GM12864 (cell line): ENCODE measurements around the gene OR9G4.

Source experiments
- DNase-seq: peaks from one replicate; pipeline ENCODE4 v3.0.0-alpha.2; 2011; ENCODE audit warnings: low read depth
- H3K4me3 ChIP-seq: 2 replicates; pipeline ENCODE4 v1.5.1; 2011; ENCODE audit warnings: mild to moderate bottlenecking, low read depth, low read length, control low read depth
- TF ChIP-seq, protein P1 (sequence below): IDR thresholded peaks from 2 replicates; pipeline ENCODE4 v1.5.1; 2011; ENCODE audit warnings: low read depth, mild to moderate bottlenecking, moderate library complexity, low read length, control low read depth, inconsistent platforms; ENCODE audit errors: missing control alignments

OR9G4 gene

DNA sequence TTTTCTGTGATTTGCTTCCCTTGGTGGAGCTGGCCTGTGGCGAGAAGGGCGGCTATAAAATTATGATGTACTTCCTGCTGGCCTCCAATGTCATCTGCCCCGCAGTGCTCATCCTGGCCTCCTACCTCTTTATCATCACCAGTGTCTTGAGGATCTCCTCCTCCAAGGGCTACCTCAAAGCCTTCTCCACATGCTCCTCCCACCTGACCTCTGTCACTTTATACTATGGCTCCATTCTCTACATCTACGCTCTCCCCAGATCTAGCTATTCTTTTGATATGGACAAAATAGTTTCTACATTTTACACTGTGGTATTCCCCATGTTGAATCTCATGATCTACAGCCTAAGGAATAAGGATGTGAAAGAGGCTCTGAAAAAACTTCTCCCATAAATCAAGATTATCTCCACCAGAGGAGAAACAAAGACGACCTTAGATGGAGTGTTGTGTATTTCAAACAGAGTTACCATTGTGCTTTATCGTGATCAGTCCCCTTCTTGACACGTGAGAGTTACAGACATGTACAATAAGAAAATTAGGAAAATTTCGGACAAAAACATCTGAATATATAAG, 47.5 kb downstream of the OR9G4 start:
- H3K4me3 ChIP-seq, result no peak overlapping the region
- TF ChIP-seq, protein P1, sequence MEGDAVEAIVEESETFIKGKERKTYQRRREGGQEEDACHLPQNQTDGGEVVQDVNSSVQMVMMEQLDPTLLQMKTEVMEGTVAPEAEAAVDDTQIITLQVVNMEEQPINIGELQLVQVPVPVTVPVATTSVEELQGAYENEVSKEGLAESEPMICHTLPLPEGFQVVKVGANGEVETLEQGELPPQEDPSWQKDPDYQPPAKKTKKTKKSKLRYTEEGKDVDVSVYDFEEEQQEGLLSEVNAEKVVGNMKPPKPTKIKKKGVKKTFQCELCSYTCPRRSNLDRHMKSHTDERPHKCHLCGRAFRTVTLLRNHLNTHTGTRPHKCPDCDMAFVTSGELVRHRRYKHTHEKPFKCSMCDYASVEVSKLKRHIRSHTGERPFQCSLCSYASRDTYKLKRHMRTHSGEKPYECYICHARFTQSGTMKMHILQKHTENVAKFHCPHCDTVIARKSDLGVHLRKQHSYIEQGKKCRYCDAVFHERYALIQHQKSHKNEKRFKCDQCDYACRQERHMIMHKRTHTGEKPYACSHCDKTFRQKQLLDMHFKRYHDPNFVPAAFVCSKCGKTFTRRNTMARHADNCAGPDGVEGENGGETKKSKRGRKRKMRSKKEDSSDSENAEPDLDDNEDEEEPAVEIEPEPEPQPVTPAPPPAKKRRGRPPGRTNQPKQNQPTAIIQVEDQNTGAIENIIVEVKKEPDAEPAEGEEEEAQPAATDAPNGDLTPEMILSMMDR, result no peak
- DNase-seq, result no peak

DNA sequence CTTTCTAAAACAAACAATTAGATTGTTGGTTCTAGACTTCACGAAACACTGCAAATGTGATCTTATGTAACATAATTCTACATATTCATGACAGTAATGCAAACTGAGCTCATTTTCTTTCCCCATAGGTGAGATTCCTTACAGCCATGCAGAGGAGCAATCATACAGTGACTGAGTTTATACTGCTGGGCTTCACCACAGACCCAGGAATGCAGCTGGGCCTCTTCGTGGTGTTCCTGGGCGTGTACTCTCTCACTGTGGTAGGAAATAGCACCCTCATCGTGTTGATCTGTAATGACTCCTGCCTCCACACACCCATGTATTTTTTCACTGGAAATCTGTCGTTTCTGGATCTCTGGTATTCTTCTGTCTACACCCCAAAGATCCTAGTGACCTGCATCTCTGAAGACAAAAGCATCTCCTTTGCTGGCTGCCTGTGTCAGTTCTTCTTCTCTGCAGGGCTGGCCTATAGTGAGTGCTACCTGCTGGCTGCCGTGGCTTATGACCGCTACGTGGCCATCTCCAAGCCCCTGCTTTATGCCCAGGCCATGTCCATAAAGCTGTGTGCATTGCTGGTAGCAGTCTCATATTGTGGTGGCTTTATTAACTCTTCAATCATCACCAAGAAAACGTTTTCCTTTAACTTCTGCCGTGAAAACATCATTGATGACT, 48.1 kb downstream of the OR9G4 start:
- TF ChIP-seq, protein P1, result no peak
- DNase-seq, result no peak
- no peak overlapping the region for H3K4me3 ChIP-seq

- H3K4me3 ChIP-seq, result no peak within 1 kb of the TSS
- DNase-seq, result no peak
- TF ChIP-seq, protein P1, result no peak
Observed at GRCh38 chr11:56698795-56699194, 49.7 kb downstream of the OR9G4 start, which contains the start of gene OR9G1. TSS of gene OR9G1 (plus strand) at chr11:56699095. CDS start at chr11:56700388, 1,293 bp downstream.

DNA sequence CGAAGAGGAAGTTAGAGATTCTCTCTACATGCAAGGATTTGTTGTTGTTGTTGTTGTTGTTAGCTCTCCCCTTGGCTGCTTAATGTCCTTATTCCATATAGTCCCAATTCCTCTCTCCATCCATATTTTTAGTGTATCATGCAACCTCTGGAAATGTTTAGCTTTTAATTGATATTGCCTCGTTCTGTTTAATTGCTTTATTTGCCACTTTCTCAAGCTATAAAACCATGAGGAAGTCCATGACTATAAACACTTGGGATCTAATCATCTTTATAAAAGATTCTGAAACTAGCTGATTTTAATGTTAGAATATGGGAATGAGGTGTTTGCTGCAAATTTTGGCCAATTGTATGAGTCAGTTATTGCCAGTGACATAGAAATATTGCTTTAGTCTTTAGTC, 55.1 kb downstream of the OR9G4 start:
- H3K4me3 ChIP-seq, result no peak overlapping the region
- TF ChIP-seq, protein P1, result no peak
- no peak for DNase-seq
